ENCODE measurements around the gene TPRN. TPM values are rescaled to one million over a fixed set of nuclear protein-coding genes. Genes with fewer than 3 reads are reported as not detected.

TPRN gene
- total RNA-seq, 1 donor from 2014 or later = 3.4 TPM

DNA sequence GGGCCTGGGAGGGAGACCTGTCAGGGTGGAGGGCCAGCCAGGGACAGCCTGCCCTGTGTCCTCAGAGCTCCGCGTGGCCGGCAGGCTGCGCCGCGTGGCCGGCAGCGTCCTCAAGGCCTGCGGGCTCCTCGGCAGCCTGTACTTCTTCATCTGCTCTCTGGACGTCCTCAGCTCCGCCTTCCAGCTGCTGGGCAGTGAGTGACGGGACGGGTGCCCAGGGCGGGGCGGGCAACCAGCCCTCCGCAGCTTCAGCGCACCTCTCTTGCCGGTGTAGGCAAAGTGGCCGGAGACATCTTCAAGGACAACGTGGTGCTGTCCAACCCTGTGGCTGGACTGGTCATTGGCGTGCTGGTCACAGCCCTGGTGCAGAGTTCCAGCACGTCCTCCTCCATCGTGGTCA lies 32.0 kb upstream of the TPRN start:
- TF ChIP-seq EZH2 (IDR thresholded peaks at IDR 0.05) = no peak
- TF ChIP-seq, protein P1, sequence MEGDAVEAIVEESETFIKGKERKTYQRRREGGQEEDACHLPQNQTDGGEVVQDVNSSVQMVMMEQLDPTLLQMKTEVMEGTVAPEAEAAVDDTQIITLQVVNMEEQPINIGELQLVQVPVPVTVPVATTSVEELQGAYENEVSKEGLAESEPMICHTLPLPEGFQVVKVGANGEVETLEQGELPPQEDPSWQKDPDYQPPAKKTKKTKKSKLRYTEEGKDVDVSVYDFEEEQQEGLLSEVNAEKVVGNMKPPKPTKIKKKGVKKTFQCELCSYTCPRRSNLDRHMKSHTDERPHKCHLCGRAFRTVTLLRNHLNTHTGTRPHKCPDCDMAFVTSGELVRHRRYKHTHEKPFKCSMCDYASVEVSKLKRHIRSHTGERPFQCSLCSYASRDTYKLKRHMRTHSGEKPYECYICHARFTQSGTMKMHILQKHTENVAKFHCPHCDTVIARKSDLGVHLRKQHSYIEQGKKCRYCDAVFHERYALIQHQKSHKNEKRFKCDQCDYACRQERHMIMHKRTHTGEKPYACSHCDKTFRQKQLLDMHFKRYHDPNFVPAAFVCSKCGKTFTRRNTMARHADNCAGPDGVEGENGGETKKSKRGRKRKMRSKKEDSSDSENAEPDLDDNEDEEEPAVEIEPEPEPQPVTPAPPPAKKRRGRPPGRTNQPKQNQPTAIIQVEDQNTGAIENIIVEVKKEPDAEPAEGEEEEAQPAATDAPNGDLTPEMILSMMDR (IDR thresholded peaks at IDR 0.05) = no peak
- no peak for TF ChIP-seq EZH2phosphoT487 (IDR thresholded peaks at IDR 0.05)
- peaks cover 4% of the 10 kb centered on the region for H3K27me3 Mint-ChIP-seq (ENCODE audit: insufficient read depth, low read depth)

GRCh38 chr9:137232101-137232500 lies 31.6 kb upstream of the TPRN start:
- H3K4me2 ChIP-seq = no peak overlapping the region
- no peak overlapping the region for H3K4me3 ChIP-seq
- Mint-ChIP-seq H3K4me3 (no peak overlapping the region), H3K27ac (no peak overlapping the region), H3K27me3 (ENCODE audit: insufficient read depth, low read depth) (peaks cover 6% of the 10 kb centered on the region), H3K9me3 (no peaks in the 10 kb centered on the region), H3K4me1 (peaks cover 3% of the 10 kb centered on the region), H3K36me3 (no peaks in the 10 kb centered on the region)
- H3F3A ChIP-seq (ENCODE audit: low read depth) = no peaks in the 10 kb centered on the region
- TF ChIP-seq EZH2 (IDR thresholded peaks at IDR 0.05) (no peak), EZH2phosphoT487 (IDR thresholded peaks at IDR 0.05) (no peak)
- TF ChIP-seq, protein P1 (IDR thresholded peaks at IDR 0.05) = no peak
- DNase-seq (ENCODE audit: low spot score) = no peak
- H2AFZ ChIP-seq (replicated peaks) = no peak overlapping the region
- H3K27ac ChIP-seq = no peak overlapping the region
- H4K20me1 ChIP-seq (ENCODE audit: low read depth) = peaks cover 11% of the 10 kb centered on the region
- H3K79me2 ChIP-seq (ENCODE audit: low read depth) = no peaks in the 10 kb centered on the region
- no peaks in the 10 kb centered on the region for H3K9me3 ChIP-seq (ENCODE audit: low read depth)
- H3K9ac ChIP-seq = no peak overlapping the region
- no peaks in the 10 kb centered on the region for H3K27me3 ChIP-seq
- H3K4me1 ChIP-seq = peaks cover 6% of the 10 kb centered on the region
- no peaks in the 10 kb centered on the region for H3K36me3 ChIP-seq

More for the DNA sequence above, 32.0 kb upstream of the TPRN start:
- Mint-ChIP-seq H3K4me1 (peaks cover 2% of the 10 kb centered on the region), H3K27ac (no peak overlapping the region), H3K36me3 (no peaks in the 10 kb centered on the region), H3K4me3 (no peak overlapping the region), H3K9me3 (no peaks in the 10 kb centered on the region)
- Histone ChIP-seq H3K9ac (no peak overlapping the region), H3K9me3 (ENCODE audit: low read depth) (no peaks in the 10 kb centered on the region), H3K4me1 (peaks cover 8% of the 10 kb centered on the region), H3K79me2 (ENCODE audit: low read depth) (no peaks in the 10 kb centered on the region), H4K20me1 (ENCODE audit: low read depth) (peaks cover 15% of the 10 kb centered on the region), H2AFZ (replicated peaks) (no peak overlapping the region), H3K27ac (no peak overlapping the region), H3F3A (ENCODE audit: low read depth) (no peaks in the 10 kb centered on the region), H3K27me3 (no peaks in the 10 kb centered on the region), H3K36me3 (no peaks in the 10 kb centered on the region), H3K4me3 (no peak overlapping the region), H3K4me2 (no peak overlapping the region)
- no peak for DNase-seq (ENCODE audit: low spot score)

DNA sequence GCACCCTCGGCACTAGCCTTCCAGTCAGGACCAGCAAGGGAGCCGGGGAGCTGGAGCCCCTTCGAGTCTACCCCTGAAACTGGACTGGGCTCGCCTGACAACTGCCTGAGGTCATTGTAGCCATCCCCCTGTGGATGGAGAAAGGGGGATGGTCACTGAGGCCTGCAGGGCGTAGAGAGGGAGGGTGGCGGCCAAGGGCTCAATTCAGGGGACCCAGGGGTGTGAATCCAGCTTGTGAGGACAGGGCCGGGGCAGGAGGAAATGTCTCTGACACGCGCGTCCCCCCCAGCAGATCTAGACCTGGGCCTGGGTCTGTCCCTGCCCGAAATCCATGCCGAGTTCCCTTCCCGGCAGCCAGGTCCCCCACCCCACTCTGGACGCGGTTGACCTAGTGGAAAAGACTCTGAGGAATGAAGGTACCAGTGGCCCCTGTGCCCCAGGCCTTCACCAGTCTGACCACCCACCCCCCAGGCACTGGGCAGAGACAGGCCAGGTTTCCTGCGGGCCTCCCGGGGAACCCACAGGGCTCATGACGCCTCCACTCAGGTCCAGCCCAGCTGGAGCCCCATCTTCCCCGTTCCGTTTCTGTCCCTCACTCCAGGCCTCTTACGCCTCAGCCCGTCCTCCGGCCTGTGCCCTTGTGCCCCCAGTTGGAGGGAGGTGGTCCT lies 31.0 kb upstream of the TPRN start:
- Histone ChIP-seq H3K27ac (no peak overlapping the region), H3K27me3 (no peaks in the 10 kb centered on the region), H4K20me1 (ENCODE audit: low read depth) (peaks cover 5% of the 10 kb centered on the region), H3F3A (ENCODE audit: low read depth) (no peaks in the 10 kb centered on the region), H3K9me3 (ENCODE audit: low read depth) (no peaks in the 10 kb centered on the region), H3K4me2 (no peak overlapping the region), H3K79me2 (ENCODE audit: low read depth) (no peaks in the 10 kb centered on the region), H3K9ac (no peak overlapping the region), H3K4me3 (no peak overlapping the region), H3K36me3 (no peaks in the 10 kb centered on the region), H2AFZ (replicated peaks) (no peak overlapping the region), H3K4me1 (no peaks in the 10 kb centered on the region)
- Mint-ChIP-seq H3K9me3 (no peaks in the 10 kb centered on the region), H3K4me1 (peaks cover 3% of the 10 kb centered on the region), H3K27me3 (ENCODE audit: insufficient read depth, low read depth) (peaks cover 6% of the 10 kb centered on the region), H3K36me3 (no peaks in the 10 kb centered on the region), H3K27ac (no peak overlapping the region), H3K4me3 (no peak overlapping the region)
- TF ChIP-seq, protein P1 (IDR thresholded peaks at IDR 0.05) = no peak
- no peak for TF ChIP-seq EZH2 (IDR thresholded peaks at IDR 0.05)
- TF ChIP-seq EZH2phosphoT487 (IDR thresholded peaks at IDR 0.05) = no peak
- DNase-seq (ENCODE audit: low spot score) = no peak

Measured in neural progenitor cell (in vitro differentiated cells).